Mononuclear cell (primary cell): Measurements from ENCODE around the gene STX17. TPM values are rescaled to one million over a fixed set of nuclear protein-coding genes. Genes with fewer than 3 reads are reported as not detected.
"Not testable (repeated sequence)": the region's sequence is repeated elsewhere in the genome, so short reads cannot be mapped to it uniquely, and the experiment has no call there.

Experiments used
- H3K27me3 ChIP-seq: 2 replicates; pipeline ENCODE4 v1.6.0; 2011; ENCODE audit warnings: low read length, control low read depth; ENCODE audit not compliant: insufficient read depth
- H3K4me1 ChIP-seq: 2 replicates; pipeline ENCODE4 v1.5.1; 2011; ENCODE audit warnings: mild to moderate bottlenecking, low read length, control low read depth; ENCODE audit not compliant: insufficient read depth
- H3K4me3 ChIP-seq: 2 replicates; pipeline ENCODE4 v1.5.1; 2011; ENCODE audit warnings: mild to moderate bottlenecking, low read length, moderate library complexity
- H3K9me3 ChIP-seq: 2 replicates; pipeline ENCODE4 v1.5.1; 2011; ENCODE audit warnings: low read depth, mild to moderate bottlenecking, control low read depth, low read length
- total RNA-seq: library from RNA; depleted of rRNA; stranded (reverse); fragments of >200 nt; gene quantifications from one replicate; pipeline ENCODE4 v1.2.3, GENCODE V29; 2012

Gene STX17
- total RNA-seq, 1 donor: 25.4 TPM

- Histone ChIP-seq H3K9me3 (no peaks in the 10 kb centered on the region), H3K4me1 (no peaks in the 10 kb centered on the region), H3K4me3 (no peak overlapping the region), H3K27me3 (no peaks in the 10 kb centered on the region)
Observed at GRCh38 chr9:99971410-99971809, 65.0 kb downstream of the STX17 start.

- Histone ChIP-seq H3K4me3 (no peak overlapping the region), H3K9me3 (no peaks in the 10 kb centered on the region), H3K4me1 (no peaks in the 10 kb centered on the region), H3K27me3 (no peaks in the 10 kb centered on the region)
Observed at GRCh38 chr9:99973455-99973854, 67.0 kb downstream of the STX17 start.

GRCh38 chr9:99977033-99977792 is 70.8 kb downstream of the STX17 start:
- Histone ChIP-seq H3K27me3 (no peaks in the 10 kb centered on the region), H3K9me3 (no peaks in the 10 kb centered on the region), H3K4me3 (no peak overlapping the region), H3K4me1 (no peaks in the 10 kb centered on the region)

GRCh38 chr9:99978221-99978620 is 71.8 kb downstream of the STX17 start:
- Histone ChIP-seq H3K27me3 (no peaks in the 10 kb centered on the region), H3K4me3 (no peak overlapping the region), H3K9me3 (no peaks in the 10 kb centered on the region), H3K4me1 (no peaks in the 10 kb centered on the region)

GRCh38 chr9:99980598-99980997 is 74.1 kb downstream of the STX17 start:
- Histone ChIP-seq H3K9me3 (no peaks in the 10 kb centered on the region), H3K27me3 (no peaks in the 10 kb centered on the region), H3K4me3 (no peak overlapping the region), H3K4me1 (no peaks in the 10 kb centered on the region)

- Histone ChIP-seq H3K27me3 (no peaks in the 10 kb centered on the region), H3K4me1 (no peaks in the 10 kb centered on the region), H3K9me3 (no peaks in the 10 kb centered on the region), H3K4me3 (no peak overlapping the region)
Observed at GRCh38 chr9:99986642-99987041, 80.2 kb downstream of the STX17 start.

GRCh38 chr9:99990508-99990907 is 84.1 kb downstream of the STX17 start:
- not testable (repeated sequence) for H3K9me3 ChIP-seq, H3K4me1 ChIP-seq, H3K27me3 ChIP-seq, H3K4me3 ChIP-seq

- Histone ChIP-seq H3K27me3 (no peaks in the 10 kb centered on the region), H3K4me3 (no peak overlapping the region), H3K9me3 (no peaks in the 10 kb centered on the region), H3K4me1 (no peaks in the 10 kb centered on the region)
Observed at GRCh38 chr9:99998266-99998665, 91.8 kb downstream of the STX17 start.

- Histone ChIP-seq H3K9me3 (no peaks in the 10 kb centered on the region), H3K4me3 (no peak overlapping the region), H3K27me3 (no peaks in the 10 kb centered on the region), H3K4me1 (no peaks in the 10 kb centered on the region)
Observed at GRCh38 chr9:99998866-99999265, 92.4 kb downstream of the STX17 start.

GRCh38 chr9:99999797-100000196 is 93.3 kb downstream of the STX17 start:
- Histone ChIP-seq H3K4me3 (no peak overlapping the region), H3K9me3 (no peaks in the 10 kb centered on the region), H3K27me3 (no peaks in the 10 kb centered on the region), H3K4me1 (no peaks in the 10 kb centered on the region)

- Histone ChIP-seq H3K27me3 (no peaks in the 10 kb centered on the region), H3K4me1 (no peaks in the 10 kb centered on the region), H3K4me3 (no peak overlapping the region), H3K9me3 (peaks cover 8% of the 10 kb centered on the region)
Observed at GRCh38 chr9:100011062-100011681, 104.7 kb downstream of the STX17 start.

- peaks cover 8% of the 10 kb centered on the region for H3K9me3 ChIP-seq
- no peaks in the 10 kb centered on the region for H3K4me1 ChIP-seq
- H3K4me3 ChIP-seq: no peak overlapping the region
- no peaks in the 10 kb centered on the region for H3K27me3 ChIP-seq
Observed at GRCh38 chr9:100012279-100012678, 105.8 kb downstream of the STX17 start.

- H3K27me3 ChIP-seq: no peaks in the 10 kb centered on the region
- H3K9me3 ChIP-seq: peaks cover 8% of the 10 kb centered on the region
- H3K4me3 ChIP-seq: no peak overlapping the region
- no peaks in the 10 kb centered on the region for H3K4me1 ChIP-seq
Observed at GRCh38 chr9:100013573-100013972, 107.1 kb downstream of the STX17 start.

- Histone ChIP-seq H3K4me3 (no peak overlapping the region), H3K27me3 (no peaks in the 10 kb centered on the region), H3K9me3 (peaks cover 8% of the 10 kb centered on the region), H3K4me1 (no peaks in the 10 kb centered on the region)
Observed at GRCh38 chr9:100014846-100015245, 108.4 kb downstream of the STX17 start.

- Histone ChIP-seq H3K4me3 (no peak overlapping the region), H3K27me3 (no peaks in the 10 kb centered on the region), H3K4me1 (no peaks in the 10 kb centered on the region), H3K9me3 (no peaks in the 10 kb centered on the region)
Observed at GRCh38 chr9:100019541-100019940, 113.1 kb downstream of the STX17 start.
